ENCODE measurements around the gene KLF2. TPM values are rescaled to one million over a fixed set of nuclear protein-coding genes. Genes with fewer than 3 reads are reported as not detected.

Gene KLF2
- total RNA-seq, 6 experiments from 2014 or later, result 26.4 to 36.8 (median 32.4) TPM

DNA sequence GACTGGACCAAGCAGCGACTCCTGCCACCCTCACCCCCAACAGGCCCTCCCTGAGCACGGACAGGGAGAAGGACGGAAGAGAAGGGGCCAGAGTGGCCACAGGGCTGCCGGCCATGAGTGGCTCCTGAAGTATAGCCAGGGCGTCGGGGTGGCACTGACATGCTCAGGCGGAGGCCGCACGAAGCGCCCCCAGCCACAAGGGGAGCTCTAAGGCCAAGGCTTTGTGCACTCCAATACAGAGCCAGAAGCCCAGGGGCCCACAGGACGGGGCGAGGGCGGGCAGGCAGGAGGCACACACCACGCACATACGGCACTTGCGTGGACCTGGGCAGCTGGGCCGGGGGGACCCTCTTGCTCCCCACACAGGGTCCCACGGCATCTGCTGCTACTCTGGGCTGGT lies 52.0 kb downstream of the KLF2 start:
- peaks cover 4% of the 10 kb centered on the region for H3K27me3 Mint-ChIP-seq (ENCODE audit: insufficient read depth)
- TF ChIP-seq, protein P1, sequence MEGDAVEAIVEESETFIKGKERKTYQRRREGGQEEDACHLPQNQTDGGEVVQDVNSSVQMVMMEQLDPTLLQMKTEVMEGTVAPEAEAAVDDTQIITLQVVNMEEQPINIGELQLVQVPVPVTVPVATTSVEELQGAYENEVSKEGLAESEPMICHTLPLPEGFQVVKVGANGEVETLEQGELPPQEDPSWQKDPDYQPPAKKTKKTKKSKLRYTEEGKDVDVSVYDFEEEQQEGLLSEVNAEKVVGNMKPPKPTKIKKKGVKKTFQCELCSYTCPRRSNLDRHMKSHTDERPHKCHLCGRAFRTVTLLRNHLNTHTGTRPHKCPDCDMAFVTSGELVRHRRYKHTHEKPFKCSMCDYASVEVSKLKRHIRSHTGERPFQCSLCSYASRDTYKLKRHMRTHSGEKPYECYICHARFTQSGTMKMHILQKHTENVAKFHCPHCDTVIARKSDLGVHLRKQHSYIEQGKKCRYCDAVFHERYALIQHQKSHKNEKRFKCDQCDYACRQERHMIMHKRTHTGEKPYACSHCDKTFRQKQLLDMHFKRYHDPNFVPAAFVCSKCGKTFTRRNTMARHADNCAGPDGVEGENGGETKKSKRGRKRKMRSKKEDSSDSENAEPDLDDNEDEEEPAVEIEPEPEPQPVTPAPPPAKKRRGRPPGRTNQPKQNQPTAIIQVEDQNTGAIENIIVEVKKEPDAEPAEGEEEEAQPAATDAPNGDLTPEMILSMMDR (IDR thresholded peaks at IDR 0.05), result peak; percentile 70
- H3K36me3 Mint-ChIP-seq (ENCODE audit: low read depth), result peaks cover 12% of the 10 kb centered on the region
- DNase-seq, result no peak
- H3K9me3 Mint-ChIP-seq, result no peaks in the 10 kb centered on the region
- H3K27ac Mint-ChIP-seq, result no peak overlapping the region
- no peak overlapping the region for H3K4me3 Mint-ChIP-seq
- peaks cover 13% of the 10 kb centered on the region for H3K4me1 Mint-ChIP-seq (ENCODE audit: low read depth)

- H3K9me3 Mint-ChIP-seq, result no peaks in the 10 kb centered on the region
- peaks cover 16% of the 10 kb centered on the region for H3K4me1 Mint-ChIP-seq (ENCODE audit: low read depth)
- H3K27me3 Mint-ChIP-seq (ENCODE audit: insufficient read depth), result peaks cover 4% of the 10 kb centered on the region
- H3K36me3 Mint-ChIP-seq (ENCODE audit: low read depth), result peaks cover 12% of the 10 kb centered on the region
- no peak for DNase-seq
- no peak overlapping the region for H3K4me3 Mint-ChIP-seq
- TF ChIP-seq, protein P1 (IDR thresholded peaks at IDR 0.05), result no peak
- H3K27ac Mint-ChIP-seq, result no peak overlapping the region
Observed at GRCh38 chr19:16377521-16377920, 52.9 kb downstream of the KLF2 start.

Other genes with a start within 250 kb of the KLF2 start
- 1,000 to 10,000 TPM in 4 of 6 experiments, 100 to 1,000 TPM in 2; 973 to 1,332 (median 1,247) TPM for gene TPM4, start 248.3 kb upstream of the KLF2 start, total RNA-seq (2021; fragmentation: NEBNext Ultra II Directional; extraction: Animal tissue kit (Norgen Biotek cat#: 25700))
- gene RAB8A, start 212.9 kb upstream of the KLF2 start, total RNA-seq (2021; fragmentation: NEBNext Ultra II Directional; extraction: Animal tissue kit (Norgen Biotek cat#: 25700)), result 100 to 1,000 TPM in 3 of 6 experiments, 10 to 100 TPM in 3; 93.5 to 103 (median 100) TPM
- gene HSH2D, start 181.1 kb upstream of the KLF2 start, total RNA-seq (2021; fragmentation: NEBNext Ultra II Directional; extraction: Animal tissue kit (Norgen Biotek cat#: 25700)), result not detected
- not detected for gene CIB3, start 151.3 kb upstream of the KLF2 start, total RNA-seq (2021; fragmentation: NEBNext Ultra II Directional; extraction: Animal tissue kit (Norgen Biotek cat#: 25700))
- 10 to 100 TPM; 77.0 to 81.3 (median 79.6) TPM for gene FAM32A, start 139.4 kb upstream of the KLF2 start, total RNA-seq (2021; fragmentation: NEBNext Ultra II Directional; extraction: Animal tissue kit (Norgen Biotek cat#: 25700))
- 10 to 100 TPM; 83.1 to 97.6 (median 93.3) TPM for gene AP1M1, start 126.9 kb upstream of the KLF2 start, total RNA-seq (2021; fragmentation: NEBNext Ultra II Directional; extraction: Animal tissue kit (Norgen Biotek cat#: 25700))
- gene EPS15L1, start 147.1 kb downstream of the KLF2 start, total RNA-seq (2021; fragmentation: NEBNext Ultra II Directional; extraction: Animal tissue kit (Norgen Biotek cat#: 25700)), result 10 to 100 TPM; 27.3 to 29.6 (median 28.4) TPM
- not detected for gene CALR3, start 171.3 kb downstream of the KLF2 start, total RNA-seq (2021; fragmentation: NEBNext Ultra II Directional; extraction: Animal tissue kit (Norgen Biotek cat#: 25700))
- 1 to 10 TPM; 2.9 to 4.7 (median 3.7) TPM for gene C19orf44, start 171.6 kb downstream of the KLF2 start, total RNA-seq (2021; fragmentation: NEBNext Ultra II Directional; extraction: Animal tissue kit (Norgen Biotek cat#: 25700))
- 10 to 100 TPM; 30.4 to 38.5 (median 34.6) TPM for gene CHERP, start 217.6 kb downstream of the KLF2 start, total RNA-seq (2021; fragmentation: NEBNext Ultra II Directional; extraction: Animal tissue kit (Norgen Biotek cat#: 25700))
- 10 to 100 TPM; 44.2 to 67.1 (median 55.4) TPM for gene SLC35E1, start 247.6 kb downstream of the KLF2 start, total RNA-seq (2021; fragmentation: NEBNext Ultra II Directional; extraction: Animal tissue kit (Norgen Biotek cat#: 25700))